Body of pancreas (tissue), 4 donors: ENCODE data around the gene AMACR.

Experiments used
- POLR2A ChIP-seq, 3 donors: fragments of 450-650 bp; IDR thresholded peaks; one replicate each; pipeline ENCODE4 v1.6.1; 2016; ENCODE audit warnings: antibody characterized with exemption in 3 of 3, mild to moderate bottlenecking in 2 of 3
- TF ChIP-seq, protein P1 (sequence below), 7 experiments: fragments of 450-650 bp in 4 of 7; fragments of 200-600 bp in 3 of 7; sonication (generic) in 3 of 7; IDR thresholded peaks; one replicate each; pipeline ENCODE4 v1.5.1; 2016 to 2019; ENCODE audit warnings: antibody characterized with exemption in 7 of 7

DNA sequence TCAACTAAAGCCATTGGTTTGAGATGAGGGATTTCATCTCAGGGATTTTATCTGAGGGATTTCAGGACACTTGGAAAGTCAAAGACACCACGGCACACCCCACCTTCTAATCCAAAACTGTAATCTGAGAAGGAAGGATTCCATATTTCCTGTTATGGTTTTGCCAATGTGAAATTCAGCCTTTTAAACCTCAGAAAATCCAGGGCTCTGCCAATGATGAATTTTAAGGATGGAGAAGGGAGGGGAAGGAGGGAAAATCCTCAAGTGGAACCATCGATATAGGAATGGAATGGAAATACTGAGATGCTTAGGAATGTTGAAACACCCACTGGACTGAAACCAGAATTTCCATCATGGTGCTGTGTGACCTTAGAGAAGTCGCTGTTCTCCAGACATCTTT is 29.9 kb upstream of the AMACR start:
- TF ChIP-seq, protein P1, sequence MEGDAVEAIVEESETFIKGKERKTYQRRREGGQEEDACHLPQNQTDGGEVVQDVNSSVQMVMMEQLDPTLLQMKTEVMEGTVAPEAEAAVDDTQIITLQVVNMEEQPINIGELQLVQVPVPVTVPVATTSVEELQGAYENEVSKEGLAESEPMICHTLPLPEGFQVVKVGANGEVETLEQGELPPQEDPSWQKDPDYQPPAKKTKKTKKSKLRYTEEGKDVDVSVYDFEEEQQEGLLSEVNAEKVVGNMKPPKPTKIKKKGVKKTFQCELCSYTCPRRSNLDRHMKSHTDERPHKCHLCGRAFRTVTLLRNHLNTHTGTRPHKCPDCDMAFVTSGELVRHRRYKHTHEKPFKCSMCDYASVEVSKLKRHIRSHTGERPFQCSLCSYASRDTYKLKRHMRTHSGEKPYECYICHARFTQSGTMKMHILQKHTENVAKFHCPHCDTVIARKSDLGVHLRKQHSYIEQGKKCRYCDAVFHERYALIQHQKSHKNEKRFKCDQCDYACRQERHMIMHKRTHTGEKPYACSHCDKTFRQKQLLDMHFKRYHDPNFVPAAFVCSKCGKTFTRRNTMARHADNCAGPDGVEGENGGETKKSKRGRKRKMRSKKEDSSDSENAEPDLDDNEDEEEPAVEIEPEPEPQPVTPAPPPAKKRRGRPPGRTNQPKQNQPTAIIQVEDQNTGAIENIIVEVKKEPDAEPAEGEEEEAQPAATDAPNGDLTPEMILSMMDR (IDR thresholded peaks at IDR 0.05) = no peak
- no peak for TF ChIP-seq POLR2A (IDR thresholded peaks at IDR 0.05)
